ENCODE measurements around the gene GARIN5B.

Gene GARIN5B

GRCh38 chr19:55324662-55325061, 38.4 kb downstream of the GARIN5B start:
- H3K27ac ChIP-seq (ENCODE audit: low read depth, low read length) = no peak overlapping the region
- H3K27me3 ChIP-seq (ENCODE audit: insufficient read depth, low read length) = no peaks in the 10 kb centered on the region
- H3K4me1 ChIP-seq (ENCODE audit: insufficient read depth, low read length) = peaks cover 7% of the 10 kb centered on the region
- no peaks in the 10 kb centered on the region for H3K36me3 ChIP-seq (ENCODE audit: insufficient read depth, low read length)
- H3K4me3 ChIP-seq (ENCODE audit: low read length) = no peak overlapping the region
- 94% methylated on average over 6 of the region's 6 CpGs for WGBS
- no peaks in the 10 kb centered on the region for H3K9me3 ChIP-seq (ENCODE audit: insufficient read depth, low read depth, low read length)
- no peak overlapping the region for H3K9ac ChIP-seq (ENCODE audit: low read depth, low read length)

GRCh38 chr19:55322204-55322885, 40.7 kb downstream of the GARIN5B start:
- Histone ChIP-seq H3K4me3 (ENCODE audit: low read length) (no peak overlapping the region), H3K9me3 (ENCODE audit: insufficient read depth, low read depth, low read length) (no peaks in the 10 kb centered on the region), H3K9ac (ENCODE audit: low read depth, low read length) (no peak overlapping the region), H3K36me3 (ENCODE audit: insufficient read depth, low read length) (no peaks in the 10 kb centered on the region), H3K27ac (ENCODE audit: low read depth, low read length) (no peak overlapping the region), H3K27me3 (ENCODE audit: insufficient read depth, low read length) (no peaks in the 10 kb centered on the region), H3K4me1 (ENCODE audit: insufficient read depth, low read length) (peaks cover 7% of the 10 kb centered on the region)
- WGBS = 78% methylated on average over 12 of the region's 12 CpGs

- Histone ChIP-seq H3K27ac (ENCODE audit: low read depth, low read length) (no peak overlapping the region), H3K9ac (ENCODE audit: low read depth, low read length) (no peak overlapping the region), H3K27me3 (ENCODE audit: insufficient read depth, low read length) (no peaks in the 10 kb centered on the region), H3K9me3 (ENCODE audit: insufficient read depth, low read depth, low read length) (no peaks in the 10 kb centered on the region), H3K36me3 (ENCODE audit: insufficient read depth, low read length) (no peaks in the 10 kb centered on the region), H3K4me1 (ENCODE audit: insufficient read depth, low read length) (peaks cover 7% of the 10 kb centered on the region), H3K4me3 (ENCODE audit: low read length) (no peak overlapping the region)
- 86% methylated on average over 8 of the region's 9 CpGs for WGBS
These were observed 41.5 kb downstream of the GARIN5B start for GRCh38 chr19:55321466-55322137.

- no peak overlapping the region for H3K27ac ChIP-seq (ENCODE audit: low read depth, low read length)
- H3K4me3 ChIP-seq (ENCODE audit: low read length) = no peak overlapping the region
- H3K9ac ChIP-seq (ENCODE audit: low read depth, low read length) = no peak overlapping the region
- H3K36me3 ChIP-seq (ENCODE audit: insufficient read depth, low read length) = no peaks in the 10 kb centered on the region
- no peaks in the 10 kb centered on the region for H3K9me3 ChIP-seq (ENCODE audit: insufficient read depth, low read depth, low read length)
- 92% methylated on average over 8 of the region's 8 CpGs for WGBS
- peaks cover 7% of the 10 kb centered on the region for H3K4me1 ChIP-seq (ENCODE audit: insufficient read depth, low read length)
- no peaks in the 10 kb centered on the region for H3K27me3 ChIP-seq (ENCODE audit: insufficient read depth, low read length)
These were observed 42.1 kb downstream of the GARIN5B start for GRCh38 chr19:55320844-55321419.

- Histone ChIP-seq H3K27ac (ENCODE audit: low read depth, low read length) (no peak overlapping the region), H3K4me1 (ENCODE audit: insufficient read depth, low read length) (peaks cover 7% of the 10 kb centered on the region), H3K27me3 (ENCODE audit: insufficient read depth, low read length) (no peaks in the 10 kb centered on the region), H3K36me3 (ENCODE audit: insufficient read depth, low read length) (no peaks in the 10 kb centered on the region), H3K4me3 (ENCODE audit: low read length) (peak overlapping the region; percentile 56), H3K9ac (ENCODE audit: low read depth, low read length) (peak overlapping the region; percentile 50), H3K9me3 (ENCODE audit: insufficient read depth, low read depth, low read length) (no peaks in the 10 kb centered on the region)
- WGBS = 15% methylated on average over 21 of the region's 21 CpGs
These were observed 43.3 kb downstream of the GARIN5B start for GRCh38 chr19:55319785-55320184.

- Histone ChIP-seq H3K27ac (ENCODE audit: low read depth, low read length) (no peak overlapping the region), H3K9me3 (ENCODE audit: insufficient read depth, low read depth, low read length) (no peaks in the 10 kb centered on the region), H3K36me3 (ENCODE audit: insufficient read depth, low read length) (no peaks in the 10 kb centered on the region), H3K4me3 (ENCODE audit: low read length) (no peak overlapping the region), H3K9ac (ENCODE audit: low read depth, low read length) (no peak overlapping the region), H3K27me3 (ENCODE audit: insufficient read depth, low read length) (no peaks in the 10 kb centered on the region), H3K4me1 (ENCODE audit: insufficient read depth, low read length) (peaks cover 4% of the 10 kb centered on the region; the same call in 1 of the 2 replicates)
- 88% methylated on average over 8 of the region's 8 CpGs for WGBS
These were observed 46.4 kb downstream of the GARIN5B start for GRCh38 chr19:55316646-55317045.

- no peak overlapping the region for H3K27ac ChIP-seq (ENCODE audit: low read depth, low read length)
- H3K9me3 ChIP-seq (ENCODE audit: insufficient read depth, low read depth, low read length) = no peaks in the 10 kb centered on the region
- no peak overlapping the region for H3K9ac ChIP-seq (ENCODE audit: low read depth, low read length)
- no peaks in the 10 kb centered on the region for H3K27me3 ChIP-seq (ENCODE audit: insufficient read depth, low read length)
- peaks cover 4% of the 10 kb centered on the region; the same call in 1 of the 2 replicates for H3K4me1 ChIP-seq (ENCODE audit: insufficient read depth, low read length)
- 94% methylated on average over 13 of the region's 13 CpGs for WGBS
- H3K4me3 ChIP-seq (ENCODE audit: low read length) = no peak overlapping the region
- no peaks in the 10 kb centered on the region for H3K36me3 ChIP-seq (ENCODE audit: insufficient read depth, low read length)
These were observed 47.0 kb downstream of the GARIN5B start for GRCh38 chr19:55315956-55316525.

GRCh38 chr19:55314396-55314795, 48.7 kb downstream of the GARIN5B start:
- peaks cover 13% of the 10 kb centered on the region for H3K36me3 ChIP-seq (ENCODE audit: insufficient read depth, low read length)
- no peaks in the 10 kb centered on the region for H3K4me1 ChIP-seq (ENCODE audit: insufficient read depth, low read length)
- 86% methylated on average over 8 of the region's 8 CpGs for WGBS
- no peaks in the 10 kb centered on the region for H3K27me3 ChIP-seq (ENCODE audit: insufficient read depth, low read length)
- no peak overlapping the region for H3K27ac ChIP-seq (ENCODE audit: low read depth, low read length)
- no peaks in the 10 kb centered on the region for H3K9me3 ChIP-seq (ENCODE audit: insufficient read depth, low read depth, low read length)
- no peak overlapping the region for H3K4me3 ChIP-seq (ENCODE audit: low read length)
- H3K9ac ChIP-seq (ENCODE audit: low read depth, low read length) = no peak overlapping the region

GRCh38 chr19:55312621-55313512, 50.2 kb downstream of the GARIN5B start:
- H3K27me3 ChIP-seq (ENCODE audit: insufficient read depth, low read length) = no peaks in the 10 kb centered on the region
- no peak overlapping the region for H3K27ac ChIP-seq (ENCODE audit: low read depth, low read length)
- WGBS = 93% methylated on average over 47 of the region's 47 CpGs
- H3K36me3 ChIP-seq (ENCODE audit: insufficient read depth, low read length) = peaks cover 26% of the 10 kb centered on the region
- H3K9me3 ChIP-seq (ENCODE audit: insufficient read depth, low read depth, low read length) = no peaks in the 10 kb centered on the region
- no peaks in the 10 kb centered on the region for H3K4me1 ChIP-seq (ENCODE audit: insufficient read depth, low read length)
- H3K9ac ChIP-seq (ENCODE audit: low read depth, low read length) = no peak overlapping the region
- H3K4me3 ChIP-seq (ENCODE audit: low read length) = no peak overlapping the region

GRCh38 chr19:55311797-55312196, 51.3 kb downstream of the GARIN5B start:
- H3K27ac ChIP-seq (ENCODE audit: low read depth, low read length) = no peak overlapping the region
- WGBS = 96% methylated on average over 18 of the region's 18 CpGs
- H3K9me3 ChIP-seq (ENCODE audit: insufficient read depth, low read depth, low read length) = no peaks in the 10 kb centered on the region
- H3K4me3 ChIP-seq (ENCODE audit: low read length) = no peak overlapping the region
- no peaks in the 10 kb centered on the region for H3K4me1 ChIP-seq (ENCODE audit: insufficient read depth, low read length)
- H3K9ac ChIP-seq (ENCODE audit: low read depth, low read length) = no peak overlapping the region
- peaks cover 31% of the 10 kb centered on the region for H3K36me3 ChIP-seq (ENCODE audit: insufficient read depth, low read length)
- H3K27me3 ChIP-seq (ENCODE audit: insufficient read depth, low read length) = no peaks in the 10 kb centered on the region

Data from HUES64 (cell line).